Measurements from ENCODE around the gene BRINP2.

The BRINP2 gene

DNA sequence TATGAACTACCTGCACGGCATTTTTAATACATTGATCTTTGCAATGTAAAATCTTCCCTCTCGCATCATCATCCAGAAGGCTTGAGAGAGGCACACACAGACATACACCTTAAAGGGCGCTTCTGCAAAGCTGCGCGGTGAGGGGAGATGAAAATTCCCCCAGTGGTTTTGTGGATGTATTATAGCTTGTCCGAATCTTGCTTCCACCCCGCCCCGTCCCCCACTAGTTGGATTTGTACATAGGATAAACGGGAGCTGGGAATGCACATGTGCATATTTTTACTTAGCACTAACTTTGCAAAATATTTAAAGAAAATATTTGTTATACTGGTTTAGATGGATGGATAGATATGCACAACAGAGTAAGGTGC is 5.7 kb upstream of the BRINP2 start:
- DNase-seq (ENCODE audit: low spot score) = no peak

DNA sequence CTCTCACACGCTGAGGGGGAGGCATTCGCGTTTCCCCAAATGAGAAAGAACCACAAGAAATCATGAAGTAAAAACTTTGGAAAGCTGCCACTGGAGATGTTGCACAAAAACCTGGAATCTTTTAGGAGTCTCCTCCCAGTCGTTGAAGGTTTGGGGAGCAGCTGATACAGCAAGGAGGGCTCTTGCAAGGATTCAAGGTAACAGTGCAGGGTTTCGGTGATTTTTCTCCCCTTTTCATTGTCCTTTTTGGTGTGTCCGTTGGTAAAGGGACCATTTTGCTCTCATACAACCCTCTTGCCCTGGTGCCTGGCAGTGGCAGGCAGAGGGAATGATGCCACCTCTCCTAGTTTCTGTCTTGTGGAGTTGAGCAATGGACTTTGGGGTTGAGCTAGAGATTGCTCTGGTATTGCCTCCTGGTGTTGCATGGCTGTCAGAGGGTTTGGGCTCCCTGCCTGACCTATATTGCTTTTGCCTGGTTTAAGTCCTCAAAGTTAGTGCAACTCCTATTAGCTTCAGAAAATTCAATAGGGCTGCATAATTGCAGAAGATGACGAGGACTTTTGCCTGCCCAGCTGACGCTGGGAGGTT is 872 bp downstream of the BRINP2 start:
- peak; percentile 18 for DNase-seq (ENCODE audit: low spot score)

DNA sequence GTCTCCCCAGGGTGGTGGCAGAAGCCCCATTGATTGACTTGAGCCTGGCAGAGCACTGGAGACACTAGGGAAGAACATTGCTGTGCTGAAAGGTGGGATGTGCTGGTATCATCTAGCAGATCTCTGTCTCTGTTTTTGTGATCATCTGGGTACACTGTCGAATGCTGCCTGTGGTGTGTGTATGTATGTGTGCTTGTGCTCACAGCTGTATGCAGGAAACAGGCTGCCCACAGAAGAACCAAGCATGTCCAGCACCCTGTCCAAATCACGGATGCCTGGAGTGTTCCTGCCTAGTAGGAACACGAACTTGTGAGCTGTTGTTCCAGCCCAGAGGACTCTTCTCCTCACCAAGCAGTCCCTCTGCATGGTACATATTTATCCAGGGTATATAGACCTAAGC is 1.5 kb downstream of the BRINP2 start:
- DNase-seq (ENCODE audit: low spot score) = no peak

DNA sequence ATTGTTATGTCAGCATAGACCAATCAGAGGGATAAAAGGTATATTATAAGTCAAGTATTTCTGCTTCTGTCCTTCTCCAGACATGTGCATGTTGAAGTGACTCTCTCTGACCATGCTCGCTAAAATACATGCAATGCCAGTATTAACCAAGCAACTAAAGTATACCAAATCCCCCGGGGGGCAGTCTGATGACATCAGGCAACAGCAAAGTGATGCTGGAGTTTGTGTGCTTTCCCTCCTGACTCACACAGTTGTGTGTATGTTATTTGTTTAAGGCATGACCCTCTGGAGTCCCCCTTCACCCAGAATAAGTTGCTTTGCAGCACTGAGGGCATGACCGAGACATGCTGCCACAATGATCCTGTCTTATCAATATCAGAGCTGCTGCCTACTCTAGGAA is 2.1 kb downstream of the BRINP2 start:
- DNase-seq (ENCODE audit: low spot score) = no peak

DNA sequence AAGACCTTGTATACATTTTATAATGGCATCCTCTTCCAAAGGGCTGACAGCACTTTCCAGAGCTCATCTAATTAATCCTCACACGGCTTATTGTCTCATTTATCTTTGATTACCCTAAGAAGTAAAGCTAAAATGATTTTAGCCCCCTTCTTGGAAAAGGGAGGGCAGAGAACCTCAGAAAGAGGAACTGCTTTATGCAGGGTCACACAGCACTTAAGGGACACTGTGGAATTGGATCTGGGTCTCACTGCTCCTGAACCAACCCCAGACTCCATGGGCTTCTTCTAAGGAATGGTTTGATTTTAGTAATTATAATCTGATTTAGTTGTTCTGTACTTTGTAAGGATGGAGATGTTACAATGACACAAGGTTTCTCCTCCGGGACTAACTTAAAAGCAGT is 3.2 kb downstream of the BRINP2 start:
- no peak for DNase-seq (ENCODE audit: low spot score)

DNA sequence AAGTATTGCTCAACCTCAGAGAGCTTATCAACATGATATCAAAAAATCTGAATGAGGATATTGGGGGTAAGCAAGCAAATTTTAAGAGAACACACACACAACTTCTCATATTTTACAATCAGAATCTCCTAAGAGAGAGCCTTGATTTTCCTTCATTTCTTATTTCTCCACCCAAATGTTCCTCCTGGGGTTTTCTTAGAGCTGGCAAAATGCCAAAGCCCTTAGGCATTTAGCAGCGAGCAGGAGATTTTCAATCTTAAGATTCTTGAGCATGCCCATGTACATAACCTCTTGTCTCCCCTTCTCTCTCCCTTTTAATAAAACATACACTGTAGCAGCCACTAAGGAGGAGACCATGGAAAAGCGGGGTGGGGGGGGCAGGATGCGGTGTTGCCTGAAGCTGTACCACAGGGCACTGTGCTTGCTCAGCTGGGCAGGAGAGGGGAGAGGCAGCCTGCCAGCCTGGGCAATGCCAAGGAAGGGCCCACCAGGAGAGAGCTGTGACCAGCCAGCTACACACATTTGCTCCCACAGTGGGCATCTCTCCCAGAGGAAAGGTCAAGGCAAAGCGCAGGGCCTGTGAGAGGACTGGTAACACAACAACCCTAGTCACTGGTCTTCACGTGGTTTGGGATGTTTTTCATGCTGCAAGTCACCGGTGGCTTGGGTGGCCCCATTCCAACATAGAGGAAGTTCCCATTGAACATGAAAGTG is 4.3 kb downstream of the BRINP2 start:
- no peak for DNase-seq (ENCODE audit: low spot score)

DNA sequence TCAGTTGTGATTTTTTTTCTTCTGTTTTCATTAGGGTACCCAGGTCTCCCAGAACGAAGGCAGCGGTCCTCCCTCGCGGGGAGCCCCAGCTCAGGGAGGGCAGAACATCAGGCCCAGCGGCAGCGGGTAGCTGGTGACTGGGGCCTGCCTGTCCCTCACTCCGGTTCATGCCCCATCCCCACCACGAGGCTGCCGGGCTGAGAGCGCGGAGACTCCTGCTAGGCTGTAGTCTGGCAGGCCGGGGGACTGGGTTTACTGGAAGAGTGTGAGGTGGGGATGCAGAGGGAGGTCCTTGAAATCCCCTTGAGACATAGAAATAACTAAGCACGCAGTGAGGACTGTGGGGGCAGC is 10.5 kb downstream of the BRINP2 start:
- DNase-seq (ENCODE audit: low spot score) = peak; percentile 15

DNA sequence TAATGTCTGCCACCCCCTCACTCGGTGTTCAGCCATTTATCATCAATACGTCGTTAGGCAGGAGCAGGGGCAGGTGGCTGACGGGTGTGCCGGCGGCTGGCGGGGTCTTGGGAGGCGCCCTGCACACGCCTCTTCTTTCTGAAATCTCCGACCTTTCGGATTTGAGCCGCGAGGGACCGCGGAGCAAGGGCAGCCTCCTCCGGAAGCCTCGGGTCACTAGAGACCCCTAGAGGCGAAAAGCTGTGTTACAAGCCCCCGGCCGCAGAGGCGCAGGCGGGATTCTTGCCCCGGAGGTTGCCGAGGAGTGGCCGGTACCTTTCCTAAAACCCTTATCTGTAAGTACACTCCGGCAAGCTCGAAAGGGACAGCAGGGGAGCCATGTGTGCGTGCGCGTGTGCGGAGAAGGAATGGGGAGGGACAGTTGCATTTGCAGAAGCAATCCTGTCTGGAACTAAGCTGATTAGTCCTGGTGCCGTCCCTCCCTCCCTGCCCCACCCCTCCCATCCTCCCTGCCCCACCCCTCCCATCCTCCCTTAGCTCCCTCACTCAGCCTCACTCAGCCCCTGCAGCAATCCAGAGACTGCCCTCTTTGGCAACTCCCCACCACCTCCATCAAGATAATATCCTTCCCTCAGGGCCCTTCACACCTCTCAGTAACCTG is 11.0 kb downstream of the BRINP2 start:
- DNase-seq (ENCODE audit: low spot score) = peak; percentile 89

DNA sequence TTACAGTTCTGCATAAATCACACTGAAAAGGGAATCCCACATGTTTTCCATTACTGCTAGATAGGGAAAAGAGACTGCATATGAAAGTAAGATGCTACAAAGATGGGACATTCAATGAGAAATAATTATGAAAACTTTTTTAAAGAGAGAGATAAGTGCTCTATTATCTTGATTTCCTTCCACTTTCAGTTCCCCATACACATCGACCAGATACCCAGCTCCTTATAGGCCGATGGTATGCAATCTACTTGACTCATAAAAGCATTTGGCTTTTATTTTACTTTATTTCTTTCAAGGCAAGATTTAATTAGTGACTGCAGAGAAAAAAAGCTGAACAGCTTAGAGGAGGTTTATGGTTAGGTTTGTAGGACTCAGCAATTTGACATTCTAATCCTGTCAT is 13.1 kb downstream of the BRINP2 start:
- DNase-seq (ENCODE audit: low spot score) = no peak

DNA sequence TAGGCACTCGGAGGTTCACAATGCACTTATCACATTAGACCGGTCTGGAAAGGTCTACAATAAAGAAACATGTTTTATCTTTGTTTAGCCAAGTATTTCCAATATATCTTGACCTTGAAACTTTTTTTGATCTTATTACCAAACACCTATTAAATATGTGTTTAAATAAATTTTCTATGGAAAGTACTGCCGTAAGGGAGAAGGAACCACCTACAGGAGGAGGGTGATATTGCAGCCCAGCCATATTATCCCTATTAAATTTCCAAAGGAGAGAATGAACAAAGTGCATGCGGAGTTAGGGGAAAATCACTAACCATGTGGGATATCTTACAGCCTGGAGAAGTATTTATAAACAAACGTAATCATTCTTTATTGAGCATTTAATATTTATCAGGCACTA is 14.5 kb downstream of the BRINP2 start:
- peak; percentile 15 for DNase-seq (ENCODE audit: low spot score)

DNA sequence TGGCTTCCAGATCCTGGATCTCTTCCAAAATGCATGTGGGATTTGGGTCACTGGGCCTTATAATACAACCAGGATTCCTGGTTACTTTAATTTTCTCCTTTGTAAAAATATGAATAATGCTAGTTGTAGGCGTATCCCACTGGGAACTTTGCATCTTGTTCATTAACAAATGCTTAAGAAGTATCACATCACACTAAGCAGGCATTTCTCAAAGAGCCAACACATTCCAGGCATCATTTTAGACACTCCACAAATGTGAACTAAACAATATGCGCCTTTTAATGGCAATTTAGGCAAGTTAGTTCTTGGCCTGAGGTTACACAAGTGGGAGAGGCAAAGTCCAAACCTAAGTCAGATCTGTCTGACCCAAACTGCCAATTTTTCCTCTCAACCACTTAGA is 15.9 kb downstream of the BRINP2 start:
- no peak for DNase-seq (ENCODE audit: low spot score)

DNA sequence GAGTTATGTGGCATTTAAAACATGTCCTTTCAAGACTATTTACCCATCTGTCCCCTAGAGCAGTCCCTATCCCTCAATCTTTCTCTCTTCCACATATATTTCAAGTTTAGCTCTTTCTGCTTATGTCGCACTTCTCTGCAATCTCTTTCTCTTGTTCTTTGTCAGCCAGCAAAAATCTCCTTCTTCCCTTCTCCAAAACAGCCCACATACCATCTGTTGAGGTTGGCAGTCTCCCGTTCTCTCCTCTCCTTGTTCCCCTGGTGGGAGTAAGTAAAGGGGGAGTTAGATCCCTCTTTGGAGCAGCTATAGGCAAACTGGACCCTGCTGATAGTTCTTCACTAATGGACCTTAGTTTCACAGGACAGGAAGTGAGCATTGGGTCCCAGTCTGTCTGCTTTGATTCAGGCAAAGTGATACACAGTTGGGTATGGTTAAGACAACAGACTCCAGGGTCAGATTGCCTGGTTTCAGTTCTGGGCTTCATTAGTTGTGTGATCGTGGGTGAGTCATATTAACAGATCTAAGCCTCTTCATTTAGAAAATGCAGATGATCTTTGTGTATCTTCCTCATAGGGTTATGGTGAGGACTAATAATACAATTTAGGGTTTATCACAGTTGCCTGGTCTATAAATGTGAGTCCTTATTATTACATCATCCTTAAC is 19.7 kb downstream of the BRINP2 start:
- no peak for DNase-seq (ENCODE audit: low spot score)

DNA sequence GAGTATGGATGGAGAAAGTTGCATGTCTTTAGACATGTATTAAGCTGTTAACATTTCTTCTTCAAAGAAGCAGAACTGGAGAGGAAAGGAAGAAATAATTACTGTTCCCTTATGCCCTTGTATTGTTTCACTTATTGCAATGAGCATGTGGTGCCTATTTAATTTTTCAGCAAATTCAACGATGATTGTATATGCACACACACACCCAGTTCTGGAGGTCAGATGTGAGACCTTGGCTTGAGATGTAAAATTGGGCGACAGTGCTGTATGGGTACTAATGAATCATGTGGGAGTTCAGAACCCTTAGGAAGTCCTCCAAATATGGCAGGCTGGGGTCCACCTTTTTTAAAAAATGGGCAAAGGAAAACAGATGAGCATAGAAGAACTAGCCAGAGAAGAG is 27.5 kb downstream of the BRINP2 start:
- DNase-seq (ENCODE audit: low spot score) = no peak

DNA sequence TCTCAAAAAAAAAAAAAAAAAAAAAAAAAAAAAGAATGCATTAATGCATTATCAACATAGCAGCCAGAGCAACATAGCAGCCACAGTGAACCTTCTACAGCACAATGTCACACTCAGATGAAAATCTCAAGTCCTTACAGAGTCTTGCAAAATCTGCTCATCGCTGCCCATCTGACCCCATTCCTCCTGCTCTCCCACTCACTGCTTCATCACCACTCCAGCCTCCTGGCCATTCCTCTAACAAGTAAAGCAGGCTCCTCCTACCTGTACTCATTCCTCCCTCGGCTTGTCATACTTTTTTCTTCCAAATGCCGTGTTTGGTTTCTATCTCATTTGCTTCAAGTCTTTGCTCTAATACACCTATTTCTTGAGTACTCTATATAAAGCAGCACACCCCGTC is 29.5 kb downstream of the BRINP2 start:
- DNase-seq (ENCODE audit: low spot score) = no peak

DNA sequence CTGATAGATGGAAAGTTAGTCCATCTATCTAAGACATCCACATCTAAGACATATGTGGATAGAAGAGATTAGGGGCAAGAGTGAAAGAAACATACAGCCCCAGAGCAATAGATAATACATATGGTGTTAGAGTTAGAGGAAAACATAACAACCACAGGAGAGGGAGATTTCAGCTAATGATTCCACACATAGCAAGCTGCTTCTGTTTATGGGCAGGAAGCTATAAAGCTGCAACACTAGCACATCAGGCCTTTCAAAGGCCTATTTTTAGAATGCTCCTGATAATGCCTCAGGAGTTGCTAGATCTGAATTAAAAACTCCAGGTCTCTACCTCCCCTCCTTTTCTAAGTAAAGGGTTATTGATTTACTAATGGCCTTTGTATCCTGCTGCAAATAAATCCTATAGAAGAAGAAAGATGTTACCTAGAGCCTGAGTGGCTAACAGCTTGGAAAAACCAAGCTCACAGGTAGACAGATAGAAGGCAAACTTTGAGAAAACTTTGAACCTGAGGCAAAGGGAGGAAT is 36.1 kb downstream of the BRINP2 start:
- peak; percentile 27 for DNase-seq (ENCODE audit: low spot score)

DNA sequence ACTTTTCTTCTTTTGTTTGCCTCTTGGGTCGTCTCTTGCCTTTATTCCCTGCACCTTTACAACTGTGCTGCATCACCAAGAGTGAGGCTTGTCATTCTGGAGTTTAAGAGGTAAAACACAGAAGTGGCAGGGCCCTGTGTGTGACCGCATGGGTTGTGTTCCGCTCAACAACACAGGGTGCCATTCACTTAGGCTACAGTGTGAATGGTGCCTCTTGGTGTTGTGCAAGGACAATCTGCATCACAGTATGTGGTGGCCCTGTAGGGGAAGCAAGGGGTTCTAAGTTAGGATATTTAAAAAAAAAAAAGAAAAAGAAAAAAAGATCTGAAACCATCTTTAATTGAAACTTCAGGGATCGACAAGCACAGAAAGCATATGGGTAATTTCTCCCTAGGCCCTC is 38.2 kb downstream of the BRINP2 start:
- DNase-seq (ENCODE audit: low spot score) = no peak

DNA sequence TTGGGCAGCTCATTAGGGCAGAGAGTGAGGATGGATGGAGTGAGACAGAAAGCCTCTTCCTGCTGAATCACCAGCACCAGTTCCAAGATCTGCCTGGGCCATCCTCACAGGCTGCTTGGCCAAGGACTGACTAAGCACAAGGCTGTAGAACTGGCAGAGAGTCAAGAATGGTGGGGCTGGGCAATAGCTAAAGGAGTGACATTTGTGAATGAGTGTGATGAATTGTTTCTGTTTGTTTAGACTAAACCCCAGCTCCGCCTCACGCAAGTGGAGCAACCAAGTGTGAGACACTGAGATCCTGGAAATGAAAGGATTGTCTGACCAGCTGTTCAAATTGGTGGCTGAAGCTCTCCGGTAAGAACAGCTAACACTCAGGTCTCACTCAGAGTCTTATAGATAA is 38.6 kb downstream of the BRINP2 start:
- DNase-seq (ENCODE audit: low spot score) = peak; percentile 92

DNA sequence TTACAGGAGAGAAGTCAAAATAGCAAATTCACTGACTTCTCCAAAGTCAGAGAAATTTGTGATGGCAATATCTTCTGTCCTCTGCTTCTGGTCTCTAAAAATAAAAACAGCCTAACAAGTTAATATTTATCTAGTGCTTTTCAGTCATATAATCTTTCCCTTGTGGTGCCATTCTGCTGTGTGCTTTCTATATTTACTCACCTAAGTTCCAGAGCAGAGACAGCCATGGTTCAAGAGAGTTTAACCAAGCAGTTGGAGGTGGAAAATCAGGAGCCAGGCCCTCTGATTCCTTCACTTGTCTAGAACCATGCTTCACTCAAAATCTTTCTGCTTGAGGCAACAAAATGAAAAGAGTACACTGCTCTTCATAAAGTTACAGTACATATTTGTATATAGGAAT is 39.3 kb downstream of the BRINP2 start:
- no peak for DNase-seq (ENCODE audit: low spot score)

DNA sequence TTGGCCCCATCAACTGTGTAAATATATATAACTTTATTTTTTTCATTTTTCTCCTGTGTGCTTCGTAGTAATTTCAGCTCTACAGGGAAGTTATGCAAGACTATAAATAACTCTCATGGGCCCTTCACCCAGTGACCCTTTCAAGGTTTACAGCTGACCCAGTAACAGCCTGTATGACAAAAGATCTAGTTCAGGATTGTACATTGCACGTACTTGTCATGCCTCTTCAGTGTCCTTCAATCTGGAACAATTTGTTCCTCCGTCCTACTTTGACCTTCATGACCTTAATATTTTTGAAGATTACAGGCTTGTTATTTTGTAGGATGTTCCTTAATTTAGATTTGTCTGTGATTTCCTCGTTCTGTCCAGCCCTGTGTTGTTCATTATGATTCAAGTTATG is 40.5 kb downstream of the BRINP2 start:
- DNase-seq (ENCODE audit: low spot score) = no peak

DNA sequence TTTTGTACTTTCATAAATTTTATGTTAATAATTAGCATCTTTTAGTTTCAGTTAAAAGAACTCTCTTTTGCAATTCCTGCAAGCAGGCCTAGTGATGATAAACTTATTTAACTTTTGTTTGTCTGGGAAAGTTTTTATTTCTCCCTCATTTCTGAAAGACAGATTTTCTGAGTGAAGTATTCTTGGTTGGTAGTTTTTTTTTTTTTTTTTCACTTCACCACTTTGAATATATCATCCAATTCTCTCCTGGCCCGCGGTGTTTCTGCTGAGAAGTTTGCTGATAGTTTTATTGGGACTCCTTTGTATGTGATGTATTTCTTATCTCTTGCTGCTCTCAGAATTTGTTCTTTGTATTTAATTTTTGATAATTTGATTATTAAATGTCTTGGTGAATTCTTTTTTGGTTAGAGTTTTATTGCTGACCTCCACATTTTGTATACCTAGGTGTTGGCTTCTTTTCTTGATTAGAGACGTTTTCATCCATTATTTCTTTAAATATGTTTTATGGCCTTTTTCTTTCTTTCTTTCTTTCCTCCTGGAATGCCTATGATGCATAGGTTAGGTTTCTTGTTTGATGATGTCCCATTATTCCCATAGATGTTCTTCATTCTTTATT is 45.9 kb downstream of the BRINP2 start:
- no peak for DNase-seq (ENCODE audit: low spot score)

DNA sequence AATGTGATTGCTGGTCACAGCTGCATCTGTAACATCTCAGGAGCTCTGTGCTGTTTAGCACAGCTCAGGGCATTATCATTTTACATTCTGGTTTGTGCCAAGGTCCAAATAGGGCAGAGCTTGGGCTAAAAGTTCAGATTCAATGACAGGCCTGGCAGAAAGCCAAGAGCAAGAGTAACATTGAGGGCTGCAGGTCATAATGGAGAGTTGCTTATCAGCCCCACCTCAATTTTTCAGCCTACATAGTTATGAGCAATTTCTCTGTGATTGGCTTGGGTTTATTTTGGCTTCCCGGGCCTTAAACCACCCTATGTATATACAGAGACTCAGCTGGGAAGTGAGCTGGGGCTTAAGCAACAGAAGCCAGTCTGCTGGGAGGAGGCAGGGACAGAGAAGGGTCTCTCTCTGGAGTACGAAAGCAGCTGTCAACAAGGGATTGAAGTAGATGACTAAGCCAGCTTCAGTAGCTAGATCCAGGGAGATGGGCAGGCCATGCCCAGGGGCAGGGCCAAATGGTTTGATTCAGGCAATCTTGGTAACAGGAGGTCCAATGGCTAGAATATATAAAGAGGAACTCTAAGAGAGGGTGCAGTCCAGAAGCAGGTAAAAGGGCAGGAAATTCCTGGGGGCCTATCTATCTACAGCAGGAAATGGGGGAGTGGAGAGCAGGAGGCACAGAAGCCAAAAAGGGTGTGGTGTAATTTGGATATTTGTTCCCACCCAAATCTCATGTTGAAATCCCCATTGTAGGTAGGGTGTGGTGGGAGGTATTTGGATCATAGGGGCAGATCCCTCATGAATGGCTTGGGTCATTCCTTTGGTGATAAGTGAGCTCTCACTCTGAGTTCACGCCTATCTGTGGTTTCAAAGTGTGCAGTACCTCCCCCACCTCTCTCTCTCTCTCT is 49.0 kb downstream of the BRINP2 start:
- DNase-seq (ENCODE audit: low spot score) = no peak

DNA sequence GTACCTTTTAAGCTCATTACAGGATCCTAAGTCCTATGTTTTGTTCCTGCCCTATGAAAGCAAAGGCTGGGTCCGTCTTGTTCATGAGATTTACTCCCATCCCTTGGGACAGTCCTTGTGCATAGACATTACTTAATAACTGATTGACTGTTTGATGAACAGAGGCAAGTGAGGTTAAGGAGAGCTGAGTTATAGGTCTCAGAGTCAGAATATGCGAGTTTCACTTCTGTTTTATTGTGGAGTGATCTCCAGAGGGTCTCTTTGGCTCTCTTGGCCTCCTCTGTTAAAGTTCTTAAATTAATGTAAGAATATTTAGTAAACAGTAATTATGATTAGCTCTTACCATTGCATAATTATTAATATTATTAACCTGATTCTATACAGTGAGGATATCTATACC is 52.6 kb downstream of the BRINP2 start:
- no peak for DNase-seq (ENCODE audit: low spot score)
